A549 (cell line): ENCODE data around the gene WDR43.
A peak's percentile ranks its signal among the peaks of the same experiment; 100 is the strongest.

Experiments
- CEBPB ChIP-seq, 2 experiments: fragments of >200 bp in 1 of 2; sonication (Bioruptor Twin) in 1 of 2; formaldehyde crosslinking in 1 of 2; IDR thresholded peaks; 2 replicates each; pipeline ENCODE4 v1.6.1; 2012 to 2016
- KDM1A ChIP-seq: fragments of 200-600 bp; sonication (generic); IDR thresholded peaks from 2 replicates; pipeline ENCODE4 v1.6.1; 2016; ENCODE audit warnings: low read depth, mild to moderate bottlenecking
- NFE2L2 ChIP-seq: fragments of 150-350 bp; conservative IDR thresholded peaks from 2 replicates; pipeline ENCODE4 v1.6.1; 2014; ENCODE audit warnings: low read length
- RAD21 ChIP-seq, 2 experiments: fragments of >200 bp in 1 of 2; sonication (Bioruptor Twin) in 1 of 2; formaldehyde crosslinking in 1 of 2; IDR thresholded peaks in 1 of 2; conservative IDR thresholded peaks in 1 of 2; 2 replicates in 1 of 2; 3 replicates in 1 of 2; pipeline ENCODE4 v1.6.1; 2012 to 2018; ENCODE audit warnings: inconsistent platforms in 1 of 2
- TF ChIP-seq, protein P1 (sequence below): IDR thresholded peaks from 2 replicates; pipeline ENCODE4 v1.6.1; 2012
- TF ChIP-seq, protein P2 (sequence below): fragments of >200 bp; sonication (Bioruptor Twin); formaldehyde crosslinking; IDR thresholded peaks from 3 replicates; pipeline ENCODE4 v1.5.1; 2016
- TF ChIP-seq, protein P3 (sequence below): fragments of 150-350 bp; IDR thresholded peaks from 2 replicates; pipeline ENCODE4 v1.6.1; 2014; ENCODE audit warnings: low read depth, mild to moderate bottlenecking, low read length

DNA sequence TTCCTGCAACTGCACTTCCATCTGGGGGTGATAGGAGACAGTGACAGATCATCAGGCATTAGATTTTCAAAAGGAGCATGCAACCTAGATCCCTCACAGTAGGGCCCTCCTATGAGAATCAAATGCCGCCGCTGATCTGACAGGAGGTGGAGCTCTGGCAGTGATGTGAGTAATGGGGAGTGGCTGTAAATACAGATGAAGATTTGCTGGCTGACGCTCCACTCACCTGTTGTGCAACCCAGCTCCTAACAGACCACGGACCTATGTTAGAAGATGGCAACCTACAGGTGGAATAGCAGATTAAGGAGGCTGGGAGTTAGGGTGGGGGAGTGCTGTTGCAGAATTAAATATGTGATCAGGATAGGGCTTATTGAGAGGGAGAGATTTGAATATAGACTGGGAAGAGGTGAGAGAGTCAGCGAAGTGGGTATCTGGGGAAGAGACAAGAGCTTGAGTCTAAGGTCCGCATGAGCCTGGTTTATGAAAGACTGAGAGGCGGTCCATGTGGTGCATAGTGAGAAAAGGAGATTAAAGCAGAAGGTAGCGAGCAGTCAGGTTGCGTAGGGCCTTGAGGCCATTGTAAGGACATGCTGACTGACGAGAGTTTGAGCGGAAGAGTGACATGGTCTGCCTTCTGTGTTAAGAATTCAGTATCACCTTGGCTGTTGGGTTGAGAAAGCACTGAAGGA lies 55.3 kb downstream of the WDR43 start:
- TF ChIP-seq, protein P1, sequence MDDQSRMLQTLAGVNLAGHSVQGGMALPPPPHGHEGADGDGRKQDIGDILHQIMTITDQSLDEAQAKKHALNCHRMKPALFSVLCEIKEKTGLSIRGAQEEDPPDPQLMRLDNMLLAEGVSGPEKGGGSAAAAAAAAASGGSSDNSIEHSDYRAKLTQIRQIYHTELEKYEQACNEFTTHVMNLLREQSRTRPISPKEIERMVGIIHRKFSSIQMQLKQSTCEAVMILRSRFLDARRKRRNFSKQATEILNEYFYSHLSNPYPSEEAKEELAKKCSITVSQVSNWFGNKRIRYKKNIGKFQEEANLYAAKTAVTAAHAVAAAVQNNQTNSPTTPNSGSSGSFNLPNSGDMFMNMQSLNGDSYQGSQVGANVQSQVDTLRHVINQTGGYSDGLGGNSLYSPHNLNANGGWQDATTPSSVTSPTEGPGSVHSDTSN: no peak
- TF ChIP-seq, protein P2, sequence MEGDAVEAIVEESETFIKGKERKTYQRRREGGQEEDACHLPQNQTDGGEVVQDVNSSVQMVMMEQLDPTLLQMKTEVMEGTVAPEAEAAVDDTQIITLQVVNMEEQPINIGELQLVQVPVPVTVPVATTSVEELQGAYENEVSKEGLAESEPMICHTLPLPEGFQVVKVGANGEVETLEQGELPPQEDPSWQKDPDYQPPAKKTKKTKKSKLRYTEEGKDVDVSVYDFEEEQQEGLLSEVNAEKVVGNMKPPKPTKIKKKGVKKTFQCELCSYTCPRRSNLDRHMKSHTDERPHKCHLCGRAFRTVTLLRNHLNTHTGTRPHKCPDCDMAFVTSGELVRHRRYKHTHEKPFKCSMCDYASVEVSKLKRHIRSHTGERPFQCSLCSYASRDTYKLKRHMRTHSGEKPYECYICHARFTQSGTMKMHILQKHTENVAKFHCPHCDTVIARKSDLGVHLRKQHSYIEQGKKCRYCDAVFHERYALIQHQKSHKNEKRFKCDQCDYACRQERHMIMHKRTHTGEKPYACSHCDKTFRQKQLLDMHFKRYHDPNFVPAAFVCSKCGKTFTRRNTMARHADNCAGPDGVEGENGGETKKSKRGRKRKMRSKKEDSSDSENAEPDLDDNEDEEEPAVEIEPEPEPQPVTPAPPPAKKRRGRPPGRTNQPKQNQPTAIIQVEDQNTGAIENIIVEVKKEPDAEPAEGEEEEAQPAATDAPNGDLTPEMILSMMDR: no peak
- TF ChIP-seq KDM1A: no peak
- TF ChIP-seq CEBPB (IDR thresholded peaks at IDR 0.05): 0 out of 4 replicates have a peak, but pooled peaks of 1 of the 2 experiments have one; percentile 30
- TF ChIP-seq NFE2L2: no peak
- TF ChIP-seq RAD21 (conservative IDR thresholded peaks at IDR 0.05 in 1 of 2, IDR thresholded peaks at IDR 0.05 in 1 of 2): no peak
- TF ChIP-seq, protein P3, sequence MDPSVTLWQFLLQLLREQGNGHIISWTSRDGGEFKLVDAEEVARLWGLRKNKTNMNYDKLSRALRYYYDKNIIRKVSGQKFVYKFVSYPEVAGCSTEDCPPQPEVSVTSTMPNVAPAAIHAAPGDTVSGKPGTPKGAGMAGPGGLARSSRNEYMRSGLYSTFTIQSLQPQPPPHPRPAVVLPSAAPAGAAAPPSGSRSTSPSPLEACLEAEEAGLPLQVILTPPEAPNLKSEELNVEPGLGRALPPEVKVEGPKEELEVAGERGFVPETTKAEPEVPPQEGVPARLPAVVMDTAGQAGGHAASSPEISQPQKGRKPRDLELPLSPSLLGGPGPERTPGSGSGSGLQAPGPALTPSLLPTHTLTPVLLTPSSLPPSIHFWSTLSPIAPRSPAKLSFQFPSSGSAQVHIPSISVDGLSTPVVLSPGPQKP: no peak
